ENCODE measurements around the gene GALM.
A peak's percentile ranks its signal among the peaks of the same experiment; 100 is the strongest.

The GALM gene

DNA sequence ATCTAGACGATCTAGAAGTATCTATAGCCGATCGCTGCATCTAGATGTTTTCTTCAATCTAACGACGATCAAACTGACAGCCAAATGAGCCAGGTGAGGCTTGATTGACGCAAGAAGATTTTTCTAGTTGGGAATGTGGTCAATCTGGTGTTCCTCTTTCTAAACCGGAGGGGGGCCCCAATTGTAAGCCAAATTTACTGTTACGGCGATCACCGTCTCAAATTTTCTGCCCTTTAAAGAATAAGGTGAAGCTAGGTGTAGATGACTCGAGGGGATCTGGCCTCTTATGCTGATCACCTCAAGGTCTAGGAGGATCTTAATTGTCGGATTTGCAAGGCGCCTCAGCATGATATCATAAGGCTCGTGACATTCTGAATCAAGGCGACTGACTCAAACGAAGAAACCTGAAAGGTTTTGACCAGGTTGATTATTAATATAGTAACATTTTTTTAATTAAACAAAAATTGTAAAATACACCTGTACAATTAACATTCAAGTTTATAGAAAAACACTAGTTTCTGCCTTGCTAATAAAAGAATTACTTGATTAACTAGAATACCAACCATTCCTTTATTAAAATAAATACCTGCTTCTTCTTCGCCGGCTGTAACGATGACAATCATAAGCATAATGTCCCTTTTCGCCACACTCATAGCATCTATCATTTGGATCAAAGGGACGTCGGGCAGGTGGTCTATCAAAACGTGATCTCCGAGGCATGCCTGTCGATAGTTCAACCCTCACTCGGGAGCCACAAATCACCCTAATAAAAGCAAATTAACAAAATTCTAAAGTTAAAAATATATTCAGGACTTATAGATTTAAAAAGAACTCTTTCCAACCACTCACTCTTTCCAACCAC, 83.3 kb downstream of the GALM start:
- H3K4me1 ChIP-seq (ENCODE audit: control insufficient read depth, insufficient read depth, low read length), result peaks cover 5% of the 10 kb centered on the region; the same call in 1 of the 2 replicates
- TF ChIP-seq ZNF121 (tag by site-specific recombination; IDR thresholded peaks at IDR 0.05) (no peak), ZBTB17 (tag by site-specific recombination; IDR thresholded peaks at IDR 0.05) (peak; percentile 38), ZNF223 (tag by site-specific recombination; IDR thresholded peaks at IDR 0.05) (no peak), ZNF239 (tag by site-specific recombination; IDR thresholded peaks at IDR 0.05) (no peak)
- TF ChIP-seq, protein P1, sequence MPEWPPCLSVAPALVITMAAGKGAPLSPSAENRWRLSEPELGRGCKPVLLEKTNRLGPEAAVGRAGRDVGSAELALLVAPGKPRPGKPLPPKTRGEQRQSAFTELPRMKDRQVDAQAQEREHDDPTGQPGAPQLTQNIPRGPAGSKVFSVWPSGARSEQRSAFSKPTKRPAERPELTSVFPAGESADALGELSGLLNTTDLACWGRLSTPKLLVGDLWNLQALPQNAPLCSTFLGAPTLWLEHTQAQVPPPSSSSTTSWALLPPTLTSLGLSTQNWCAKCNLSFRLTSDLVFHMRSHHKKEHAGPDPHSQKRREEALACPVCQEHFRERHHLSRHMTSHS (tag by site-specific recombination; IDR thresholded peaks at IDR 0.05), result no peak
- peak overlapping the region; percentile 84 for H3K4me3 ChIP-seq (ENCODE audit: low read depth, low read length)
- H3K36me3 ChIP-seq (ENCODE audit: control insufficient read depth in 2 of 2, insufficient read depth in 1 of 2, low read length in 2 of 2), result peaks cover 42 to 62% of the 10 kb centered on the region in 2 experiments
- ChIA-PET CTCF (interaction anchor here (0.6 to 1.4 kb wide), 5 partner anchors 10 to 434 kb away, joined by 3 to 5 read pairs (median 3); no protein-coding TSS in a partner anchor), POLR2A (no interaction called here)
- no peak overlapping the region for H3K27ac ChIP-seq (ENCODE audit: extremely low read depth, low read depth, low read length)
- H3K9me3 ChIP-seq (ENCODE audit: control insufficient read depth, insufficient read depth, low read depth, low read length), result no peaks in the 10 kb centered on the region

DNA sequence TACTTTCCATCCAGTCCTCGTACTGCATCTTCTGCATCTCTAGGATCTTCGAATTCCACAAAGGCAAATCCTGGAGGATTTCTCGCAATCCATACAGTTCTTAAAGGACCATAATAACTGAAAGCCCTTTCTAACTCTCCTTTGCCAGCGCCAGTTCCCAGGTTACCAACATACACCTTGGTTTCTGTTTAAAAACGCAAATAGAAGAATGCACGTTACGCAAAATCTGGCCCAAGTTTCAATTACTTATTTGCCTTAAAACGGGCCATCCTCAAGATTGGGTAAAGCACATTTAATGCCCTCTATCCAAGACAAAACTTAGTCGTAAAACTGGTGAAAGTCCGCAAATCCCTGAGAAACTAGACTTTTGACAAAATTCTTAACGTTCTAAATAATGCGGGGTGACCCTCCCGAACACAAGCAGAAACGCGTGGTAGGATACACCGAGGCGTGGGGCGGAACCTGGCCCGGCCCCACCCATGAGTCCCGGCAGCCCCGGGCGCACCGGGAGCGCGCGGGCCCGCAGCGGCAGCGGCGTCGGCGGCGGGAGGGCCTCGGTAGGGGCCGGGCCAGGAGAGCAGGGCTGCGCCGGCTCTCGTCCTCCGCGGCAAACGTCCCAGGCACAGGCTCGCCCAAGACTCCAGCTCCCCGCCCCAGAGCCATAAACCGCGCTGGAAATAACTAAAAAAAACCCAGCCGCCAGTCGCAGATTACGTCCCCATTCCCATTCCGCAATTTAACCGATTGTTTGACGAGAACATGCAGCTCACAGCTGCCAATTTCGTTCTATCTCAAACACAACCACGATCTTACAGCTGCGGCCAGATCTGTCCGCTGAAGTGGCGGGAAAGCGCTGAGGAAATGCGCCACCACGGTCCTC, 84.3 kb downstream of the GALM start:
- H3K4me3 ChIP-seq (ENCODE audit: low read depth, low read length), result peak overlapping the region; percentile 84
- peaks cover 31 to 51% of the 10 kb centered on the region in 2 experiments for H3K36me3 ChIP-seq (ENCODE audit: control insufficient read depth in 2 of 2, insufficient read depth in 1 of 2, low read length in 2 of 2)
- ChIA-PET CTCF (interaction anchor here (1.0 kb wide), 2 partner anchors 43 to 71 kb away, joined by 3 to 4 read pairs; no protein-coding TSS in a partner anchor), POLR2A (interaction anchor here (0.5 to 2.2 kb wide), 48 partner anchors 9 to 530 kb away, joined by 3 to 85 read pairs (median 7); partner anchors contain the start of genes ATL2, DHX57, GALM and GEMIN6)
- H3K27ac ChIP-seq (ENCODE audit: extremely low read depth, low read depth, low read length), result peak overlapping the region; percentile 97
- peaks cover 5% of the 10 kb centered on the region; the same call in 1 of the 2 replicates for H3K4me1 ChIP-seq (ENCODE audit: control insufficient read depth, insufficient read depth, low read length)
- H3K9me3 ChIP-seq (ENCODE audit: control insufficient read depth, insufficient read depth, low read depth, low read length), result no peaks in the 10 kb centered on the region
- TF ChIP-seq ZNF544 (tag by site-specific recombination; IDR thresholded peaks at IDR 0.05) (no peak), ZNF677 (tag by site-specific recombination; IDR thresholded peaks at IDR 0.05) (no peak), ZNF394 (tag by site-specific recombination; IDR thresholded peaks at IDR 0.05; ENCODE audit: borderline replicate concordance) (no peak), ZNF510 (tag by site-specific recombination; IDR thresholded peaks at IDR 0.05; ENCODE audit: insufficient replicate concordance) (peak; percentile 14), ZNF324 (tag by site-specific recombination; IDR thresholded peaks at IDR 0.05) (no peak), KLF1 (tag by site-specific recombination; IDR thresholded peaks at IDR 0.05) (no peak; the same call in 1 of the 2 replicates), ZNF660 (tag by site-specific recombination; IDR thresholded peaks at IDR 0.05) (0 out of 2 replicates have a peak, but pooled peaks have one; percentile 14), SP3 (tag by site-specific recombination; IDR thresholded peaks at IDR 0.05) (no peak)
- TF ChIP-seq, protein P2, sequence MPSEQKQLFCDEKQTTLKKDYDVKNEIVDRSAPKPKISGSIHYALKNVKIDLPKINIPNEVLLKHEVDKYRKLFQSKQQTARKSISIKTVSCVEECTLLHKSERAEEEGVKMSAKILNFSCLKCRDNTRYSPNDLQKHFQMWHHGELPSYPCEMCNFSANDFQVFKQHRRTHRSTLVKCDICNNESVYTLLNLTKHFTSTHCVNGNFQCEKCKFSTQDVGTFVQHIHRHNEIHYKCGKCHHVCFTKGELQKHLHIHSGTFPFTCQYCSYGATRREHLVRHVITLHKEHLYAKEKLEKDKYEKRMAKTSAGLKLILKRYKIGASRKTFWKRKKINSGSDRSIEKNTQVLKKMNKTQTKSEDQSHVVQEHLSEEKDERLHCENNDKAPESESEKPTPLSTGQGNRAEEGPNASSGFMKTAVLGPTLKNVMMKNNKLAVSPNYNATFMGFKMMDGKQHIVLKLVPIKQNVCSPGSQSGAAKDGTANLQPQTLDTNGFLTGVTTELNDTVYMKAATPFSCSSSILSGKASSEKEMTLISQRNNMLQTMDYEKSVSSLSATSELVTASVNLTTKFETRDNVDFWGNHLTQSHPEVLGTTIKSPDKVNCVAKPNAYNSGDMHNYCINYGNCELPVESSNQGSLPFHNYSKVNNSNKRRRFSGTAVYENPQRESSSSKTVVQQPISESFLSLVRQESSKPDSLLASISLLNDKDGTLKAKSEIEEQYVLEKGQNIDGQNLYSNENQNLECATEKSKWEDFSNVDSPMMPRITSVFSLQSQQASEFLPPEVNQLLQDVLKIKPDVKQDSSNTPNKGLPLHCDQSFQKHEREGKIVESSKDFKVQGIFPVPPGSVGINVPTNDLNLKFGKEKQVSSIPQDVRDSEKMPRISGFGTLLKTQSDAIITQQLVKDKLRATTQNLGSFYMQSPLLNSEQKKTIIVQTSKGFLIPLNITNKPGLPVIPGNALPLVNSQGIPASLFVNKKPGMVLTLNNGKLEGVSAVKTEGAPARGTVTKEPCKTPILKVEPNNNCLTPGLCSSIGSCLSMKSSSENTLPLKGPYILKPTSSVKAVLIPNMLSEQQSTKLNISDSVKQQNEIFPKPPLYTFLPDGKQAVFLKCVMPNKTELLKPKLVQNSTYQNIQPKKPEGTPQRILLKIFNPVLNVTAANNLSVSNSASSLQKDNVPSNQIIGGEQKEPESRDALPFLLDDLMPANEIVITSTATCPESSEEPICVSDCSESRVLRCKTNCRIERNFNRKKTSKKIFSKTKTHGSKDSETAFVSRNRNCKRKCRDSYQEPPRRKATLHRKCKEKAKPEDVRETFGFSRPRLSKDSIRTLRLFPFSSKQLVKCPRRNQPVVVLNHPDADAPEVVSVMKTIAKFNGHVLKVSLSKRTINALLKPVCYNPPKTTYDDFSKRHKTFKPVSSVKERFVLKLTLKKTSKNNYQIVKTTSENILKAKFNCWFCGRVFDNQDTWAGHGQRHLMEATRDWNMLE (tag by site-specific recombination; conservative IDR thresholded peaks at IDR 0.05; ENCODE audit: low read depth), result no peak
- TF ChIP-seq, protein P3, sequence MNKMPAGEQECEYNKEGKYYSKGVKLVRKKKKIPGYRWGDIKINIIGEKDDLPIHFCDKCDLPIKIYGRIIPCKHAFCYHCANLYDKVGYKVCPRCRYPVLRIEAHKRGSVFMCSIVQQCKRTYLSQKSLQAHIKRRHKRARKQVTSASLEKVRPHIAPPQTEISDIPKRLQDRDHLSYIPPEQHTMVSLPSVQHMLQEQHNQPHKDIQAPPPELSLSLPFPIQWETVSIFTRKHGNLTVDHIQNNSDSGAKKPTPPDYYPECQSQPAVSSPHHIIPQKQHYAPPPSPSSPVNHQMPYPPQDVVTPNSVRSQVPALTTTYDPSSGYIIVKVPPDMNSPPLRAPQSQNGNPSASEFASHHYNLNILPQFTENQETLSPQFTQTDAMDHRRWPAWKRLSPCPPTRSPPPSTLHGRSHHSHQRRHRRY (tag by site-specific recombination; IDR thresholded peaks at IDR 0.05), result no peak
